H9 (cell line): Measurements from ENCODE around the gene TCP11L1. TPM values are rescaled to one million over a fixed set of nuclear protein-coding genes. Genes with fewer than 3 reads are reported as not detected.

Experiments used
- DNase-seq: peaks from one replicate; pipeline ENCODE4 v3.0.0-alpha.2; 2017
- H2AFZ ChIP-seq: one replicate; pipeline ENCODE4 v1.6.1; 2013; ENCODE audit warnings: mild to moderate bottlenecking, low read length, control low read depth, moderate library complexity
- H2AK5ac ChIP-seq: 2 replicates; pipeline ENCODE4 v1.6.1; 2013; ENCODE audit warnings: low read length, control low read depth, mixed read lengths; ENCODE audit not compliant: insufficient read length
- H2BK120ac ChIP-seq: one replicate; pipeline ENCODE4 v1.6.1; 2013; ENCODE audit warnings: low read depth, mild to moderate bottlenecking, low read length, control low read depth, inconsistent platforms; ENCODE audit not compliant: poor library complexity, severe bottlenecking
- H2BK12ac ChIP-seq: 2 replicates; pipeline ENCODE4 v1.6.1; 2013; ENCODE audit warnings: low read length, control low read depth, mixed read lengths, low read depth; ENCODE audit not compliant: insufficient read length
- H2BK15ac ChIP-seq: 2 replicates; pipeline ENCODE4 v1.6.1; 2013; ENCODE audit warnings: low read depth, low read length, control low read depth
- H2BK20ac ChIP-seq: one replicate; pipeline ENCODE4 v1.6.1; 2013; ENCODE audit warnings: low read depth, mild to moderate bottlenecking, low read length, control low read depth, inconsistent platforms; ENCODE audit not compliant: poor library complexity, severe bottlenecking
- H2BK5ac ChIP-seq: 2 replicates; pipeline ENCODE4 v1.6.1; 2013; ENCODE audit warnings: low read length, control low read depth, mixed read lengths; ENCODE audit not compliant: insufficient read length
- H3K14ac ChIP-seq: 2 replicates; pipeline ENCODE4 v1.6.1; 2013; ENCODE audit warnings: low read length, control low read depth; ENCODE audit not compliant: insufficient read depth
- H3K18ac ChIP-seq: 2 replicates; pipeline ENCODE4 v1.6.1; 2013; ENCODE audit warnings: low read depth, mild to moderate bottlenecking, mixed read lengths, low read length, control low read depth; ENCODE audit not compliant: insufficient read length
- H3K23ac ChIP-seq: 2 replicates; pipeline ENCODE4 v1.6.1; 2013; ENCODE audit warnings: low read length, control low read depth, mixed read lengths, low read depth; ENCODE audit not compliant: insufficient read length
- H3K23me2 ChIP-seq: 2 replicates; pipeline ENCODE4 v1.6.1; 2013; ENCODE audit warnings: low read depth, mild to moderate bottlenecking, mixed read lengths, low read length, control low read depth; ENCODE audit not compliant: insufficient read length, poor library complexity, severe bottlenecking
- H3K27ac ChIP-seq: 2 replicates; pipeline ENCODE4 v1.5.1; 2013; ENCODE audit warnings: low read length, control low read depth, mixed read lengths, low read depth; ENCODE audit not compliant: insufficient read length
- H3K27me3 ChIP-seq: 2 replicates; pipeline ENCODE4 v1.6.1; 2013; ENCODE audit warnings: low read length, control low read depth, inconsistent platforms; ENCODE audit not compliant: insufficient read depth
- H3K4ac ChIP-seq: 2 replicates; pipeline ENCODE4 v1.6.1; 2013; ENCODE audit warnings: low read depth, mild to moderate bottlenecking, control low read depth, inconsistent platforms, low read length, moderate library complexity
- H3K4me1 ChIP-seq: 2 replicates; pipeline ENCODE4 v1.6.1; 2013; ENCODE audit warnings: low read length, control low read depth, inconsistent platforms; ENCODE audit not compliant: insufficient read depth
- H3K4me2 ChIP-seq: 2 replicates; pipeline ENCODE4 v1.6.1; 2013; ENCODE audit warnings: low read length, control low read depth, mixed read lengths; ENCODE audit not compliant: insufficient read length, insufficient read depth
- H3K56ac ChIP-seq: 2 replicates; pipeline ENCODE4 v1.6.1; 2013; ENCODE audit warnings: low read depth, mild to moderate bottlenecking, mixed read lengths, low read length, control low read depth; ENCODE audit not compliant: insufficient read length
- H3K79me1 ChIP-seq: 2 replicates; pipeline ENCODE4 v1.6.1; 2013; ENCODE audit warnings: low read depth, mild to moderate bottlenecking, moderate library complexity, low read length, control low read depth, inconsistent platforms; ENCODE audit not compliant: insufficient read depth, poor library complexity, severe bottlenecking
- H3K79me2 ChIP-seq: 2 replicates; pipeline ENCODE4 v1.6.1; 2013; ENCODE audit warnings: low read length, control low read depth, inconsistent platforms; ENCODE audit not compliant: insufficient read depth
- H3K9ac ChIP-seq: 2 replicates; pipeline ENCODE4 v1.6.1; 2013; ENCODE audit warnings: low read length, control low read depth, mixed read lengths; ENCODE audit not compliant: insufficient read length; ENCODE audit errors: extremely low read depth
- H3K9me3 ChIP-seq: one replicate; pipeline ENCODE4 v1.6.1; 2013; ENCODE audit warnings: low read depth, low read length, inconsistent platforms; ENCODE audit not compliant: control insufficient read depth
- H3T11ph ChIP-seq: one replicate; pipeline ENCODE4 v1.6.1; 2013; ENCODE audit warnings: mild to moderate bottlenecking, low read length, control low read depth, inconsistent platforms
- H4K20me1 ChIP-seq: one replicate; pipeline ENCODE4 v1.6.1; 2013; ENCODE audit not compliant: control insufficient read depth, insufficient read length, insufficient read depth
- H4K5ac ChIP-seq: 2 replicates; pipeline ENCODE4 v1.6.1; 2013; ENCODE audit warnings: low read depth, mild to moderate bottlenecking, mixed read lengths, low read length, control low read depth; ENCODE audit not compliant: insufficient read length
- H4K8ac ChIP-seq: replicated peaks from 2 replicates; pipeline ENCODE4 v1.6.1; 2013; ENCODE audit warnings: low read length, control low read depth, mixed read lengths, low read depth; ENCODE audit not compliant: insufficient read length
- H4K91ac ChIP-seq: 2 replicates; pipeline ENCODE4 v1.6.1; 2013; ENCODE audit warnings: low read depth, mild to moderate bottlenecking, moderate library complexity, mixed read lengths, low read length, control low read depth; ENCODE audit not compliant: insufficient read length
- H3K27ac Mint-ChIP-seq, 3 experiments: 2 replicates in 2 of 3; 3 replicates in 1 of 3; pipeline ENCODE4 v1.8.0; 2020 to 2021; ENCODE audit warnings: mixed read lengths in 3 of 3, mild to moderate bottlenecking in 1 of 3, moderate library complexity in 1 of 3
- H3K27me3 Mint-ChIP-seq: 2 replicates; pipeline ENCODE4 v1.8.0; 2021; ENCODE audit warnings: low read depth, mild to moderate bottlenecking, moderate library complexity, mixed read lengths
- H3K36me3 Mint-ChIP-seq, 3 experiments: 2 replicates in 2 of 3; 3 replicates in 1 of 3; pipeline ENCODE4 v1.8.0; 2020 to 2021; ENCODE audit warnings: low read depth in 3 of 3, mixed read lengths in 3 of 3; ENCODE audit not compliant: insufficient read depth in 1 of 3
- H3K4me1 Mint-ChIP-seq, 2 experiments: 2 replicates each; pipeline ENCODE4 v1.8.0; 2020; ENCODE audit warnings: mixed read lengths in 2 of 2
- H3K4me3 Mint-ChIP-seq, 2 experiments: 2 replicates in 1 of 2; 3 replicates in 1 of 2; pipeline ENCODE4 v1.8.0; 2020 to 2021; ENCODE audit warnings: mild to moderate bottlenecking in 2 of 2, mixed read lengths in 2 of 2, moderate library complexity in 1 of 2
- H3K9me3 Mint-ChIP-seq, 2 experiments: 2 replicates in 1 of 2; 3 replicates in 1 of 2; pipeline ENCODE4 v1.8.0; 2020; ENCODE audit warnings: mild to moderate bottlenecking in 2 of 2, mixed read lengths in 2 of 2, moderate library complexity in 1 of 2
- WGBS: extraction: QIAGEN DNeasy Blood & Tissue Kit; methylation state at CpG from one replicate; pipeline ENCODE4 v1.1.7; 2013; ENCODE audit warnings: missing lambda C conversion rate, low lambda C conversion rate, mixed read lengths; ENCODE audit not compliant: insufficient read length; ENCODE audit errors: extremely low coverage; 5-methylcytosine and 5-hydroxymethylcytosine counted together
- total RNA-seq: library from RNA; stranded (reverse); gene quantifications from 2 replicates; pipeline ENCODE4 v1.2.1, GENCODE V29; 2021
- TF ChIP-seq, protein P1 (sequence below): fragments of 200-600 bp; sonication (generic); conservative IDR thresholded peaks from 3 replicates; pipeline ENCODE4 v1.8.0; 2021; ENCODE audit warnings: antibody characterized with exemption, mild to moderate bottlenecking

The TCP11L1 gene
- total RNA-seq, 1 experiment from 2014 or later: 20.3 TPM

GRCh38 chr11:33067294-33067693, 27.9 kb downstream of the TCP11L1 start:
- Histone ChIP-seq H4K20me1 (no peaks in the 10 kb centered on the region), H3K4ac (no peak overlapping the region), H4K91ac (no peak overlapping the region), H3K27me3 (no peaks in the 10 kb centered on the region), H3K79me2 (no peaks in the 10 kb centered on the region), H2BK12ac (no peak overlapping the region), H2BK15ac (no peak overlapping the region), H2AFZ (no peak overlapping the region), H3K4me2 (no peak overlapping the region), H3K23me2 (no peaks in the 10 kb centered on the region), H3K56ac (no peak overlapping the region), H3K9ac (no peak overlapping the region), H3K79me1 (no peaks in the 10 kb centered on the region), H3K18ac (no peak overlapping the region), H3T11ph (no peak overlapping the region), H4K5ac (no peak overlapping the region), H3K14ac (no peak overlapping the region), H3K9me3 (no peaks in the 10 kb centered on the region), H2BK20ac (no peak overlapping the region), H3K23ac (no peak overlapping the region), H2AK5ac (no peak overlapping the region), H2BK120ac (no peak overlapping the region), H4K8ac (no peak overlapping the region), H2BK5ac (no peak overlapping the region), H3K4me1 (no peaks in the 10 kb centered on the region), H3K27ac (no peak overlapping the region)
- WGBS: no CpG with 5 or more reads among the region's 3 CpGs
- H3K27ac Mint-ChIP-seq: no peak overlapping the region; a peak in 1 of 7 replicates
- DNase-seq: no peak
- H3K27me3 Mint-ChIP-seq: no peaks in the 10 kb centered on the region
- H3K4me1 Mint-ChIP-seq: peaks cover 14 to 24% of the 10 kb centered on the region in 2 experiments
- TF ChIP-seq, protein P1, sequence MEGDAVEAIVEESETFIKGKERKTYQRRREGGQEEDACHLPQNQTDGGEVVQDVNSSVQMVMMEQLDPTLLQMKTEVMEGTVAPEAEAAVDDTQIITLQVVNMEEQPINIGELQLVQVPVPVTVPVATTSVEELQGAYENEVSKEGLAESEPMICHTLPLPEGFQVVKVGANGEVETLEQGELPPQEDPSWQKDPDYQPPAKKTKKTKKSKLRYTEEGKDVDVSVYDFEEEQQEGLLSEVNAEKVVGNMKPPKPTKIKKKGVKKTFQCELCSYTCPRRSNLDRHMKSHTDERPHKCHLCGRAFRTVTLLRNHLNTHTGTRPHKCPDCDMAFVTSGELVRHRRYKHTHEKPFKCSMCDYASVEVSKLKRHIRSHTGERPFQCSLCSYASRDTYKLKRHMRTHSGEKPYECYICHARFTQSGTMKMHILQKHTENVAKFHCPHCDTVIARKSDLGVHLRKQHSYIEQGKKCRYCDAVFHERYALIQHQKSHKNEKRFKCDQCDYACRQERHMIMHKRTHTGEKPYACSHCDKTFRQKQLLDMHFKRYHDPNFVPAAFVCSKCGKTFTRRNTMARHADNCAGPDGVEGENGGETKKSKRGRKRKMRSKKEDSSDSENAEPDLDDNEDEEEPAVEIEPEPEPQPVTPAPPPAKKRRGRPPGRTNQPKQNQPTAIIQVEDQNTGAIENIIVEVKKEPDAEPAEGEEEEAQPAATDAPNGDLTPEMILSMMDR: no peak
- no peak overlapping the region for H3K4me3 Mint-ChIP-seq
- H3K36me3 Mint-ChIP-seq: peaks cover 21 to 57% (median 50%) of the 10 kb centered on the region in 3 experiments; a peak in 6 of 7 replicates
- no peaks in the 10 kb centered on the region for H3K9me3 Mint-ChIP-seq
